Measurements from ENCODE around the gene ZNF30.

- no peak for TF ChIP-seq POLR2A (IDR thresholded peaks at IDR 0.05; ENCODE audit: low read depth, low read length)
- no peak for TF ChIP-seq POLR2AphosphoS5 (IDR thresholded peaks at IDR 0.05; ENCODE audit: low read depth, low read length)
- no peak for TF ChIP-seq TAF1 (IDR thresholded peaks at IDR 0.05; ENCODE audit: low read depth, low read length)
Observed at GRCh38 chr19:34943861-34944573, 17.3 kb downstream of the ZNF30 start.
